ENCODE measurements around the gene IRF4.

DNA sequence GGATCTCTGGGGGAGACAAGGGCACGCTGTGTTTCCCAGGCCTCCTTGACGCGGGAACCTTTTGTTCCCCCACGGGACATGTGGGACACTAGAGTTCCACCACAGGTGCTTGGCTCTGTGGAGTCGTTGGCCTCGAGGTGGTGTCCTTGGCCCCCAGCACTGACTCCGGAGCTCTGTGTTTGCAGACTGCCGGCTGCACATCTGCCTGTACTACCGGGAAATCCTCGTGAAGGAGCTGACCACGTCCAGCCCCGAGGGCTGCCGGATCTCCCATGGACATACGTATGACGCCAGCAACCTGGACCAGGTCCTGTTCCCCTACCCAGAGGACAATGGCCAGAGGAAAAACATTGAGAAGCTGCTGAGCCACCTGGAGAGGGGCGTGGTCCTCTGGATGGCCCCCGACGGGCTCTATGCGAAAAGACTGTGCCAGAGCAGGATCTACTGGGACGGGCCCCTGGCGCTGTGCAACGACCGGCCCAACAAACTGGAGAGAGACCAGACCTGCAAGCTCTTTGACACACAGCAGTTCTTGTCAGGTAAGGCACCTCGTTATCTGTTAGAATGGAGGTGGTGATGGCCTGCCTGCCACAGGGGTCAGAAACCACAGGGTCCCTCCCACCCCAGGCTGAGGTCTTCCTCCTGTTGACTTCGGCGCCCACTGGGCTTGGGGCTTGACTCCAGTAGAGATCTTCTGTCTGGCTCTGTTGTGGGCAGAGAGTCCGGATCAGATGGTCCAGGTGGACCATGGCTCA is 9.9 kb downstream of the IRF4 start:
- TF ChIP-seq, protein P1, sequence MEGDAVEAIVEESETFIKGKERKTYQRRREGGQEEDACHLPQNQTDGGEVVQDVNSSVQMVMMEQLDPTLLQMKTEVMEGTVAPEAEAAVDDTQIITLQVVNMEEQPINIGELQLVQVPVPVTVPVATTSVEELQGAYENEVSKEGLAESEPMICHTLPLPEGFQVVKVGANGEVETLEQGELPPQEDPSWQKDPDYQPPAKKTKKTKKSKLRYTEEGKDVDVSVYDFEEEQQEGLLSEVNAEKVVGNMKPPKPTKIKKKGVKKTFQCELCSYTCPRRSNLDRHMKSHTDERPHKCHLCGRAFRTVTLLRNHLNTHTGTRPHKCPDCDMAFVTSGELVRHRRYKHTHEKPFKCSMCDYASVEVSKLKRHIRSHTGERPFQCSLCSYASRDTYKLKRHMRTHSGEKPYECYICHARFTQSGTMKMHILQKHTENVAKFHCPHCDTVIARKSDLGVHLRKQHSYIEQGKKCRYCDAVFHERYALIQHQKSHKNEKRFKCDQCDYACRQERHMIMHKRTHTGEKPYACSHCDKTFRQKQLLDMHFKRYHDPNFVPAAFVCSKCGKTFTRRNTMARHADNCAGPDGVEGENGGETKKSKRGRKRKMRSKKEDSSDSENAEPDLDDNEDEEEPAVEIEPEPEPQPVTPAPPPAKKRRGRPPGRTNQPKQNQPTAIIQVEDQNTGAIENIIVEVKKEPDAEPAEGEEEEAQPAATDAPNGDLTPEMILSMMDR (IDR thresholded peaks at IDR 0.05): no peak
- no peak for TF ChIP-seq POLR2A (IDR thresholded peaks at IDR 0.05)
